Effector memory CD8-positive, alpha-beta T cell (primary cell): Measurements from ENCODE around the gene FRAS1.
"Not testable (repeated sequence)": the region's sequence is repeated elsewhere in the genome, so short reads cannot be mapped to it uniquely, and the experiment has no call there.

Source experiments
- ATAC-seq: fragments of 150-1000 bp; cut with Tn5 transposase; replicated peaks from 2 replicates; pipeline ENCODE4 v1.10.0; 2021; ENCODE audit warnings: mild to moderate bottlenecking, moderate library complexity
- DNase-seq, 3 experiments: peaks; one replicate each; pipeline ENCODE4 v3.0.0; 2021
- H3K27ac Mint-ChIP-seq, 2 donors: one replicate each; pipeline ENCODE4 v1.8.0; 2022; ENCODE audit warnings: mild to moderate bottlenecking in 2 of 2, mixed read lengths in 2 of 2, moderate library complexity in 2 of 2
- H3K27me3 Mint-ChIP-seq, 2 donors: one replicate each; pipeline ENCODE4 v1.8.0; 2022; ENCODE audit warnings: mixed read lengths in 2 of 2
- H3K36me3 Mint-ChIP-seq: one replicate; pipeline ENCODE4 v1.8.0; 2022; ENCODE audit warnings: mild to moderate bottlenecking, moderate library complexity, mixed read lengths; ENCODE audit not compliant: insufficient read depth
- H3K4me1 Mint-ChIP-seq, 2 donors: one replicate each; pipeline ENCODE4 v1.8.0; 2022; ENCODE audit warnings: low read depth in 2 of 2, mixed read lengths in 2 of 2
- H3K4me3 Mint-ChIP-seq, 2 donors: one replicate each; pipeline ENCODE4 v1.8.0; 2022; ENCODE audit warnings: mild to moderate bottlenecking in 2 of 2, mixed read lengths in 2 of 2, moderate library complexity in 2 of 2
- H3K9me3 Mint-ChIP-seq, 2 donors: one replicate each; pipeline ENCODE4 v1.8.0; 2022; ENCODE audit warnings: mixed read lengths in 2 of 2

The FRAS1 gene

DNA sequence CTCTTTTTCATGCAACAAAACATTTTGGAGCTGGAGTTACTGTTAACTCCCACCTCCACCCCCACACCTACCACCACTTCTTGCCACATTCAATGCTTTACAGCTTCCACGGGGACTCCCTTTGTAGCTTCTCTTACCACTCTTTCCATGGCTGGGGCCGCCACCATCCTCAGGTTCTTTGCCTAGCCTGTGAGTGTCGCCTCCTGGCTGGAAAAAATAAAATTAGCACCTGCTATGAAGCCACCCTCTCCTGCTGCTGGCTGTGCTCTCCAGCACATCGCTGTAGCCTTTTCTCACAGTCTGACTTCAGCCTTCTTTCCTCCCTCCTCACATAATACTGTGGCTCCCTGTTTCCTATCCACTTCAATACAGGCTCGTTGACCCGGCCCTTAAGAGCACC is 114.4 kb downstream of the FRAS1 start:
- Mint-ChIP-seq H3K36me3 (no peaks in the 10 kb centered on the region), H3K27me3 (peaks cover 0 to 30% of the 10 kb centered on the region in 2 donors), H3K4me1 (peaks cover 0 to 4% of the 10 kb centered on the region in 2 donors), H3K27ac (no peak overlapping the region), H3K9me3 (no peaks in the 10 kb centered on the region), H3K4me3 (no peak overlapping the region)
- DNase-seq (no peak), ATAC-seq (no peak)

DNA sequence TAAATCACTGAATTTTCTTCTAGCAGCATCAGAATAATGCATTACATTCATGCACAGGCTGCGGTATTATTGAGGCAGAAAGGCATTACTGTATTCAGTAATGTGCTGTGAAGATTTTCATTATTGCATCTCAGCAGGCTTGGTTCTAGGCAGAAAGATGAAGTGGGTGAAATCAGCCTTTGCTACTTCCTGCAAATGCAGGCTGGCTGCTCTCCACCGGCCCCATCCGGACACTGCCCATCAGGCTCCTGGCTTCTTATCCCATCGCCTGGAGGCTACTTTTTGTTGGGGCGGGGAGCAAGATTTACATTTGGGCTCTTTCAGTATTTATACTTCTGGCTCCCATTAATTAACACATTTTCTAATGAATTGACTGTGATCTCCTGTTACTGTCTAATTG is 117.8 kb downstream of the FRAS1 start:
- Mint-ChIP-seq H3K36me3 (no peaks in the 10 kb centered on the region), H3K9me3 (no peaks in the 10 kb centered on the region), H3K27me3 (peaks cover 0 to 30% of the 10 kb centered on the region in 2 donors), H3K4me3 (no peak overlapping the region), H3K27ac (no peak overlapping the region), H3K4me1 (no peaks in the 10 kb centered on the region)
- ATAC-seq (no peak), DNase-seq (no peak)

DNA sequence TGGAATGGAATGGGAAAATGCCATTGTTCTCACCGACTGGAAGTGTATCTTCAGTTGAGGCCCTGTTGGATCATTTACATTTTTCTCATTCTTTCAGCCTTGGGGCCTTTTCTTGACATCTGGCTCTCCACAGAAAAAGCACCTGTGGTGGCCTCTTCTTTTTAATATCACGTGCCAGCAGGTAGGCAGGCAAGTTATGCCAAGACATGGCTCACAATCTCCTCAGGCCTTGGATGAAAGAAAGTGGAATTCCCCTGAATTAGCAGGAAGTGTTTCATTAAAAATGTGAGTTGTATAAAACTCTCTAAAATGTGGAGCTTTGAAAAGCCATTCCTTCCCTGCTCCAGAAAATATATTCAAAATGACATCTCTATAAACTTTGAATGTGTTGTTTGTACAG is 122.1 kb downstream of the FRAS1 start:
- Mint-ChIP-seq H3K27me3 (peaks cover 0 to 9% of the 10 kb centered on the region in 2 donors), H3K36me3 (no peaks in the 10 kb centered on the region)

DNA sequence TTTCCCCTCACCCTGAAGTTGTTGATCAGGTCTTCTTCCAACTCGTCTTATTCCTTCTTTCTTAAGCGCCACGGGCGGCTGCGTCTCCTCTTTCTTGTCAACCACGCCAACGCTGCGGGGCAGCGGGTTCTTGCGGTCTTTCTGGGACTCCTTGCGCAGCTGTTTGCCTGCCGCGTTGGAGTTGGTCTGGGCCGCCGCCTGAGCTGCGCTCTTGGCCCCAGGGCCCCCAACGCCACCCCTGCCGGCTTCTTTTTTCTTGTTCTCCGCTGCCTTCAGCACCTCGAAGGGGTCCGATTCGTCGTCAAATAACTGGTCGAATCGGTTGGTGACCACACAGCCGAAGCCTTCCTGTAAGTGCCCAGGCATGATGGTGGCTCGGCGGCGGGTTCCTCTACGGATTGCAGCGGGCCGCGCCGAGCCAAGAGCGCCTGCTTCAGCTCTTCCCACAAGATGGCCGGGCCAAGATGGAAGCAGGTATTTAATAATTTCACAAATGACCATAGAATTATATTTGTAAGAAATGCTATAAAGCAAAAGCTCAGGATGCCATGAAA is 124.6 kb downstream of the FRAS1 start:
- not testable (repeated sequence) for H3K27me3 Mint-ChIP-seq, H3K9me3 Mint-ChIP-seq, H3K4me1 Mint-ChIP-seq, DNase-seq, H3K4me3 Mint-ChIP-seq, H3K27ac Mint-ChIP-seq, H3K36me3 Mint-ChIP-seq, ATAC-seq

More for the DNA sequence above, 122.1 kb downstream of the FRAS1 start:
- ATAC-seq (no peak), DNase-seq (no peak)
- Mint-ChIP-seq H3K9me3 (no peaks in the 10 kb centered on the region), H3K4me3 (no peak overlapping the region), H3K27ac (no peak overlapping the region), H3K4me1 (no peaks in the 10 kb centered on the region)

DNA sequence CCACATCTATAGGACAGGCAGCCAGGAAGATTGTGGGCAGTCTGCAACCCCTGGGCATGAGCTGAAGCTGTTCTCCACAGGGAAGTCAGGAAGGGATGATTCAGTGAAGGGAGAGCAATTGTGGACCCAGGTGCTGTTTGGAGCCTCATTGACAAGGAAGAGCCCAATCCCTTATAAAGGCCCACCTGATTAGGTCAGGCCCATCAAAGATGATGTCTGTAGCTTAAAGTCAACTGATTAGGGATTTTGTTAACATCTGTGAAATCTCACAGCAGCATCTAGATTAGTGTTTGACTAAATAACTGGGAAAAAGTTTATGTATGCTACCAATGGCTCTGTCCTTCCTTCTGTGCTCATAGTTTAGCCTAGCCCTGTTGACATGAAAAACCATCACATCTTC is 127.5 kb downstream of the FRAS1 start:
- Mint-ChIP-seq H3K4me3 (no peak overlapping the region), H3K4me1 (no peaks in the 10 kb centered on the region), H3K27ac (no peak overlapping the region), H3K36me3 (no peaks in the 10 kb centered on the region), H3K9me3 (peaks cover 0 to 1% of the 10 kb centered on the region in 2 donors), H3K27me3 (no peaks in the 10 kb centered on the region)
- DNase-seq (no peak), ATAC-seq (no peak)

DNA sequence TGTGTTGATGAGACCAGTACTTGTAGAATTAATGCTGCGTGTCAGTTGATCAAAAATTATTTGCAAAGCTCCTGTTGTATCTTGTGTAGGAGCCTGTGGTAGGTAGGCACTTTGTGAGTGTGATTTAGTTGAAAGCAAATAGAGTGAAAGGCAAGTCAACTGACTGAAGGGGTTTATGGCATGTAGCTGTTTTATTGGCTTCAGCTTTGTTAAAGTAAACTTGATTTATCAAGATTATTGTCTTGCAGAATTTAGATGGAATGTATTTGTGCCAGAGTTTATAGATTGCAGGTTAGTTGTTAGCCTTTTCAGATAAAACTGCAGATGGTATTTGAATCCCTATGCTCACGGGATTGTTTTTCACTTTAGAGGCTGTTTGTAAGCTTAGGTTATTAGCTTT is 128.0 kb downstream of the FRAS1 start:
- no peak overlapping the region for H3K4me3 Mint-ChIP-seq
- no peaks in the 10 kb centered on the region for H3K27me3 Mint-ChIP-seq
- no peaks in the 10 kb centered on the region for H3K36me3 Mint-ChIP-seq
- no peaks in the 10 kb centered on the region for H3K4me1 Mint-ChIP-seq
- no peak overlapping the region for H3K27ac Mint-ChIP-seq
- no peak for ATAC-seq
- no peak for DNase-seq
- peaks cover 0 to 1% of the 10 kb centered on the region in 2 donors for H3K9me3 Mint-ChIP-seq

DNA sequence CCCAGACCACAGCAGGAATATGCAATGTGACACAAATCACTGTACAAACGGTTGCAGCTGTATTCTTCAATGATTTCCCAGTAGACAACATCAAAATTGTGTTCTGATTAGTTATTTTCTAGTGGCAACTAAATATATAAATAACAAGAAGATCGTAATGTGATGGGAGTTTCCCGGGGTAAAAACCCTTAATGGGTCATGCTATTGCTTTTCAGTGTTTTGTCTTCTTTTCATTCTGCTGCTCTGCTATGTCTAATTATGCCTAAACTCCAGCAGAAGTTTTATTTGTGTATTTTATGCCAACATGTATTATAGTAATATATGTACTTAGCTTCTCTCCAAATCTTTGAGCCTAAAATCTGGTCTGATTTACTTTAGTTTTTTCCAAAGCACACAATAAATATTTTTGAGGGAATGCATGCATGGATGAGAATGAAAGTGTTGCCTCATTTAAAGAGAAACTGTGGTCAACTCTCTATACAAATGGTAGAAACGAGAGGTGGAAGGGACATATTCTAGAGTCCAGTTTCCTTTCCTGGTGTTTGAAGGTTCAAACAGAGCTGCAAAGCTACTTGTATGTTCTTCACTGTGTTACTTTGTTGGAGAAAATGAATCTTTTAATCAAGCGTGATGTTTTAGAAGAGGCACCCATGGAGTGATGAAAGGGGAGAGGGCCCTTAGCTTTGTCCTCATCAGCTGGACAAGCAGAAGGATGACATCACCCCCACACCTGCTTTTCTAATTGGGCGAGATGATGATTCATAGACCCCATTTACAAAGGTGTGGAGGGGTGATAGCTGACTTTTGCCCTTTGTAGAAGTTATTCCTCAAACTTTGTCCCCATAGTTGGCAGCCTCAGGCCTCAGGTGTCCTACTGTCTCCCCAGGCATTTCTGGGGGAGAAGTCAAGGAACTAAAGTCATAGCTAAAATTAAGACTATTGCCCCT is 129.7 kb downstream of the FRAS1 start:
- H3K9me3 Mint-ChIP-seq, result peaks cover 0 to 1% of the 10 kb centered on the region in 2 donors
- DNase-seq (no peak), ATAC-seq (no peak)
- no peaks in the 10 kb centered on the region for H3K4me1 Mint-ChIP-seq
- H3K27me3 Mint-ChIP-seq, result no peaks in the 10 kb centered on the region
- no peaks in the 10 kb centered on the region for H3K36me3 Mint-ChIP-seq
- no peak overlapping the region for H3K27ac Mint-ChIP-seq
- H3K4me3 Mint-ChIP-seq, result no peak overlapping the region

DNA sequence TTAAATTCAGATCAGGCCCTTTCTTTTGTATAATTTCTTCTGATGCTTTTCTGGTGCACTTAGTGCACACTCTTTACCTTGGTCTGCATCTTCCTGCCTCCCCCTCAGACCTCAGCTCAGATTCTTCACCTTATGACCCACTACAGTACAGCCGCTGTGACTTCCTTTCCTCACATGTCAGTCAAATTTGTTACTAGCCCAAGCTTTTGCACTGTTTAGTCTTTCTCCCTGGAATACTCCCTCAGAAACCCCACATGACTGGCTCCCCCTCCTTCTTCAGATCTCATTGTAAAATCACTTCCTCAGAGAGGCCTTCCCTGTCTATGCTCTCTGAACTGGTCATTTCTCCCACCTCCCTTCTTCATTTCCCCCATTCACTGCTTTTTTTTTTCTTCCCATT is 132.9 kb downstream of the FRAS1 start:
- ATAC-seq (no peak), DNase-seq (no peak)
- Mint-ChIP-seq H3K9me3 (peaks cover 6 to 8% of the 10 kb centered on the region in 2 donors), H3K4me3 (no peak overlapping the region), H3K36me3 (no peaks in the 10 kb centered on the region), H3K4me1 (no peaks in the 10 kb centered on the region), H3K27me3 (no peaks in the 10 kb centered on the region), H3K27ac (no peak overlapping the region)

DNA sequence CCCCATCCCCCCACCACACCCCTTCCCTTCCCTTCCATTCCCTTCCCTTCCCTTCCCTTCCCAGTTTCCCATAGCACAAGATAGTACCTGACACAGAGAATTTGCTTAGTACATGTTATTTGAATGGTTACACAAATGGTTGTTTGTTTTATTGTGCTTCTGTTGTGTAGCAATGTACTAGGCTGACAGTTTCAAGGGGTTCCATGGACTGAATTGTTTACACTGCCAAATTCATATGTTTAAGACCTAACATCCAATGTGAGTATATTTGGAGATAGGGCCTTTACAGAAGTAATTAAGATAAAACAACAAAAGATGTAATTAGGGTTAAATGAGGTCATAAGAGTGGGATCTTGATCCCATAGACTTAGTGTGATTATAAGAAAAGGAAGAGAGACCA is 133.5 kb downstream of the FRAS1 start:
- ATAC-seq, result no peak
- peaks cover 6 to 8% of the 10 kb centered on the region in 2 donors for H3K9me3 Mint-ChIP-seq
- DNase-seq, result no peak

DNA sequence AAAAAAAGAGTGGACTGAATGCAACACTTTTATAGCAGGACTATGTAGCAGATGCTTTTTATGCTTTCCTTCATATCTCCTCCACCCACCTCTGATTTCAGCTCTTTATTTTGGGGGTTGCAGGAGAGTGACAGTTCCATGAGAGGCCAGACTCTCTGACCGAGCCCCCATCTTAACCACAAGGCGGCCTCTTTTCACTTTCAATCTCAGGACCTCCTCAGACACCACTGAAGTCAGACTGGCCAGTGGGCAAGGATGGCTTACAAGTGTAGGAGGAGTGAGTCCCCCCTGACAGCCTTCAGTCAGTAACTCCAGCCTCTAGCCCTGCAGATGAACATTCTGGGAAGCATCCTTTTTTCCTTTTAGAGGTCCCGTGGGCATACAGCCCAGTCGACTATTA is 140.8 kb downstream of the FRAS1 start:
- Mint-ChIP-seq H3K27me3 (peaks cover 6 to 14% of the 10 kb centered on the region in 2 donors), H3K27ac (no peak overlapping the region), H3K9me3 (peaks cover 1 to 2% of the 10 kb centered on the region in 2 donors), H3K36me3 (no peaks in the 10 kb centered on the region), H3K4me3 (no peak overlapping the region), H3K4me1 (no peaks in the 10 kb centered on the region)
- ATAC-seq (no peak), DNase-seq (no peak)

More for the DNA sequence above, 133.5 kb downstream of the FRAS1 start:
- H3K4me3 Mint-ChIP-seq, result no peak overlapping the region
- H3K27ac Mint-ChIP-seq, result no peak overlapping the region
- H3K4me1 Mint-ChIP-seq, result no peaks in the 10 kb centered on the region
- H3K27me3 Mint-ChIP-seq, result no peaks in the 10 kb centered on the region
- H3K36me3 Mint-ChIP-seq, result no peaks in the 10 kb centered on the region

DNA sequence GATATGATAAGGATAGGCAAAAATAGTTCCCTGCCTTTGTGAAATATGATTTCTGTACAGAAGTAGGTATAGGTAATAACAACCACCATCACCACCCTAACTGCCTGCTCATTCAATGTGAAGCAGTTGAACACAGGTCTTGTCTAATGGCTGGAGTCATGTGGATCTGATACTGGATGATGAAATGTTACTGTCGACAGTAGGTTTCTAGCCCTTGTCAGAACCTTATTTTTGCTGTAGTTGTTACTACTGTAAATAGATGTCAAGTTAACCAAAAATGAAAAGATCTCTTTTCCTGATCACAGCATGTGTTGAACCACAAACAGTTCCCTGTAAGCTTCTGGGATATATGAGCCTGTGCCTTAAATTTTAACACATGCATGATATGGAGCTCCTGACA is 142.9 kb downstream of the FRAS1 start:
- no peaks in the 10 kb centered on the region for H3K9me3 Mint-ChIP-seq
- no peaks in the 10 kb centered on the region for H3K4me1 Mint-ChIP-seq
- H3K27me3 Mint-ChIP-seq, result peaks cover 6 to 20% of the 10 kb centered on the region in 2 donors
- H3K4me3 Mint-ChIP-seq, result no peak overlapping the region
- no peaks in the 10 kb centered on the region for H3K36me3 Mint-ChIP-seq
- no peak overlapping the region for H3K27ac Mint-ChIP-seq
- ATAC-seq, result no peak
- DNase-seq, result no peak

DNA sequence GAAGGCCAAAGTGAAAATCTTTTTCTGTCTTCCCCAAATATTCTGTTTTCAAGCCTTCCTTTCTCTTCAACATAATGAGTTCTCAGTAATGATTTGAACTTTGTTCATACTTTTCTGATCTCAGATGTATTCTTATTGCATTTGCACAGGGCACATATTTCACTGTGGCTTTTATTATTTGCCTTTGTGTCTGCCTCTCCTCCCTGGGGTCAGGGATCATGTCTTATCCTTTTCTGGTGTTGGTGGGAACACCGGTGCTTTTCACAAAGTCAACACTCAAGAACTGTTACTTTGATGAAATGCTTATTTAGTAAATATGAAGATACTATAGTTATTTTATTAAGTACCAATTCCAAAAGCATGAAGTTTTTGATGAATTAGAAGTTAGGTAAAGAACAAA is 143.8 kb downstream of the FRAS1 start:
- Mint-ChIP-seq H3K4me3 (no peak overlapping the region), H3K36me3 (no peaks in the 10 kb centered on the region), H3K27ac (no peak overlapping the region), H3K9me3 (no peaks in the 10 kb centered on the region), H3K4me1 (no peaks in the 10 kb centered on the region), H3K27me3 (peaks cover 6 to 29% of the 10 kb centered on the region in 2 donors)
- DNase-seq (no peak), ATAC-seq (no peak)

DNA sequence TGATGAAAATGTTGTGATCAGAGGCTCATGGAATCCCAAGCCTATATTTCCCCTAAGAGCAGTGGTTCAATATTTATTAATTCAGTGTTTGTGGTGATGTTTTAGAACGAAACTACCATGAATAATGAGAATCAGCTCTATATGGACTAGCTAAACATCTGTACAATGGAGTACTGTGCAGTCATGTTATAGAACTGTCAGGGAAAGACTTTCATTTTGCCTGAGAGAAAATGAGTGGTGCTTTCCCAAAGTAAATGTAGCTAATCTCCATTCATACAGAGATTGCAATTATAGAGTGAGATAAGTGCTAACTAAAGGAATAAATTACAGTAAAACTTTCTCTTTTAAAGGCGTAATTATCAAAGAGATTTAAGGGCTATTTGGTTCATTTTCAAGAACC is 147.1 kb downstream of the FRAS1 start:
- peaks cover 0 to 15% of the 10 kb centered on the region in 2 donors for H3K27me3 Mint-ChIP-seq
- no peaks in the 10 kb centered on the region for H3K4me1 Mint-ChIP-seq
- H3K4me3 Mint-ChIP-seq, result no peak overlapping the region
- H3K9me3 Mint-ChIP-seq, result no peaks in the 10 kb centered on the region
- ATAC-seq (no peak), DNase-seq (no peak)
- no peaks in the 10 kb centered on the region for H3K36me3 Mint-ChIP-seq
- no peak overlapping the region for H3K27ac Mint-ChIP-seq

DNA sequence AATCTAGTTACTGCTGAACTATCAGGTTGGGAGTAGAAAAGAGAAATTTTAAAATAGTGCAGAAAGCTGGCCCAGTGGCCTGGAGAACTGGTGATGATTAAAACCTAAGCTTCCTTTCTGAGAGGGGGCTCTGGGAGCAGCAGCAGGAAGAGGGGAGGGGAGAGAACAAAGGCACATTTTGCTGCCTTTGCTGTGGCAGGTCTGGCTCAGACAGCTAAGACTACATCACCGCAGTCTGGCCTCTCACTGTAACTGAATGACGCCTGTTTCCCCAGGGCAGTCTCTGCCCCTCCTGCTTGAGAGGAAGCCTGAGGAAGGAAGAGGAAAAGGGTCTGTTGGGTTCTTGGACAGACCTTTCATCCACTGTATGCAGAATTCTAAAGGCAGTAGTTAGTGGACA is 148.5 kb downstream of the FRAS1 start:
- no peak for DNase-seq
- Mint-ChIP-seq H3K4me3 (no peak overlapping the region), H3K4me1 (no peaks in the 10 kb centered on the region), H3K9me3 (peaks cover 0 to 11% of the 10 kb centered on the region in 2 donors), H3K27ac (no peak overlapping the region), H3K36me3 (no peaks in the 10 kb centered on the region), H3K27me3 (peaks cover 0 to 28% of the 10 kb centered on the region in 2 donors)
- ATAC-seq, result no peak
